HFF-Myc (cell line): ENCODE results near the gene MED25.

Experiments used
- DNase-seq: peaks from one replicate; pipeline ENCODE4 v3.0.0-alpha.2; 2011; ENCODE audit warnings: low read depth; ENCODE audit errors: extremely low read depth
- H3K4me3 ChIP-seq: replicated peaks from 2 replicates; pipeline ENCODE4 v1.5.1; 2011; ENCODE audit warnings: low read depth, mild to moderate bottlenecking, control low read depth, low read length
- CTCF ChIP-seq: IDR thresholded peaks from 2 replicates; pipeline ENCODE4 v1.5.1; 2012; ENCODE audit warnings: mild to moderate bottlenecking, low read depth, low read length, control low read depth; ENCODE audit errors: missing control alignments

The MED25 gene

GRCh38 chr19:49793561-49793840, 24.6 kb upstream of the MED25 start:
- no peak for TF ChIP-seq CTCF
- no peak for DNase-seq
- H3K4me3 ChIP-seq, result no peak overlapping the region

GRCh38 chr19:49795615-49796014, 22.5 kb upstream of the MED25 start:
- no peak overlapping the region for H3K4me3 ChIP-seq
- no peak for DNase-seq
- TF ChIP-seq CTCF, result no peak

GRCh38 chr19:49798574-49798973, 19.5 kb upstream of the MED25 start:
- no peak overlapping the region for H3K4me3 ChIP-seq
- no peak for TF ChIP-seq CTCF
- DNase-seq, result no peak

- no peak for TF ChIP-seq CTCF
- H3K4me3 ChIP-seq, result no peak overlapping the region
- no peak for DNase-seq
These were observed 18.8 kb upstream of the MED25 start for GRCh38 chr19:49799271-49799797.

- TF ChIP-seq CTCF, result peak; percentile 10
- H3K4me3 ChIP-seq, result no peak overlapping the region
- no peak for DNase-seq
These were observed 18.2 kb upstream of the MED25 start for GRCh38 chr19:49799798-49800376.

- no peak overlapping the region for H3K4me3 ChIP-seq
- no peak for TF ChIP-seq CTCF
- no peak for DNase-seq
These were observed 17.3 kb upstream of the MED25 start for GRCh38 chr19:49800771-49801170.

GRCh38 chr19:49801401-49801888, 16.6 kb upstream of the MED25 start:
- no peak for TF ChIP-seq CTCF
- no peak for DNase-seq
- H3K4me3 ChIP-seq, result peak overlapping the region; percentile 5
